ENCODE measurements around the gene PCNX3.

Gene PCNX3

DNA sequence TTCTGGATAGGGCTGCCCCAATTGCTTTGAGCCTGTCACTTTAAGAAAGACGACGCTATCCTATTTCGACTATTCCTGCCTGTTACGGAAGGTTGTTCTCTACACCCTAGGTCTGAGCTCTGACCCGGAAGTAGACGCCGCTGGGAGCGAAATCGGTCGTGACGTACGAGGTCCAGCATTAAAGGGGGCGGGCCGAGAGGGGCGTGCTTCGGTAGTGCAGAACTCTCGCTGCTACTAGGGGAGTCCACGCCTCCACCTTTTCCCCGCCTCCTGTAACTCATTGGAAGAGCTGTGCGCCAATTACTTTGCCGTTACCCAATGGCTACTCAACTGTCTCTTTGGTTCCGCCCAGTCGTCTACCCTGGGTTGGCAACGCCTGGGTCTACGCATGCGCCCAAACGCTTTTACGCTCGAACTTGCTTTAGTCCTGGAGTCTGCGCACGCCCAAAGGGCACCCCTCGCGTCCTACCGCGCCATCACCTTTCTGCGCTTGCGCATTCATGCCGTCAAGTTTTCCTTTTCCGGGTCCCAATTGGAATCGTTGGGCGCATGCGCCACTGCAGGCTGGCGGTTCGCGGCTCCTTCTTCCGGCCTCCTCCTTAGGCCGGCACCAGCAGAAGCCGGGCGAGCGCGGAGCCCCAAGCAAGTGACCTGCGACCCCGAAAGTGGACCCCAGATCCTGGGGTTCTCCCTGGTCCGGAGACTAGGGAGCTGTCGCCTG lies at the start of gene PCNX3:
TSS of gene PCNX3 (plus strand) at position 548 of the 721 bp plus-strand sequence. CDS start 536 bp downstream, outside the sequence.
- peak within 1 kb of the TSS; percentile 96 for H3K27ac ChIP-seq
- TF ChIP-seq, protein P1, sequence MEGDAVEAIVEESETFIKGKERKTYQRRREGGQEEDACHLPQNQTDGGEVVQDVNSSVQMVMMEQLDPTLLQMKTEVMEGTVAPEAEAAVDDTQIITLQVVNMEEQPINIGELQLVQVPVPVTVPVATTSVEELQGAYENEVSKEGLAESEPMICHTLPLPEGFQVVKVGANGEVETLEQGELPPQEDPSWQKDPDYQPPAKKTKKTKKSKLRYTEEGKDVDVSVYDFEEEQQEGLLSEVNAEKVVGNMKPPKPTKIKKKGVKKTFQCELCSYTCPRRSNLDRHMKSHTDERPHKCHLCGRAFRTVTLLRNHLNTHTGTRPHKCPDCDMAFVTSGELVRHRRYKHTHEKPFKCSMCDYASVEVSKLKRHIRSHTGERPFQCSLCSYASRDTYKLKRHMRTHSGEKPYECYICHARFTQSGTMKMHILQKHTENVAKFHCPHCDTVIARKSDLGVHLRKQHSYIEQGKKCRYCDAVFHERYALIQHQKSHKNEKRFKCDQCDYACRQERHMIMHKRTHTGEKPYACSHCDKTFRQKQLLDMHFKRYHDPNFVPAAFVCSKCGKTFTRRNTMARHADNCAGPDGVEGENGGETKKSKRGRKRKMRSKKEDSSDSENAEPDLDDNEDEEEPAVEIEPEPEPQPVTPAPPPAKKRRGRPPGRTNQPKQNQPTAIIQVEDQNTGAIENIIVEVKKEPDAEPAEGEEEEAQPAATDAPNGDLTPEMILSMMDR (IDR thresholded peaks at IDR 0.05), result no peak
- TF ChIP-seq ZFX (IDR thresholded peaks at IDR 0.05; ENCODE audit: borderline replicate concordance), result no peak

DNA sequence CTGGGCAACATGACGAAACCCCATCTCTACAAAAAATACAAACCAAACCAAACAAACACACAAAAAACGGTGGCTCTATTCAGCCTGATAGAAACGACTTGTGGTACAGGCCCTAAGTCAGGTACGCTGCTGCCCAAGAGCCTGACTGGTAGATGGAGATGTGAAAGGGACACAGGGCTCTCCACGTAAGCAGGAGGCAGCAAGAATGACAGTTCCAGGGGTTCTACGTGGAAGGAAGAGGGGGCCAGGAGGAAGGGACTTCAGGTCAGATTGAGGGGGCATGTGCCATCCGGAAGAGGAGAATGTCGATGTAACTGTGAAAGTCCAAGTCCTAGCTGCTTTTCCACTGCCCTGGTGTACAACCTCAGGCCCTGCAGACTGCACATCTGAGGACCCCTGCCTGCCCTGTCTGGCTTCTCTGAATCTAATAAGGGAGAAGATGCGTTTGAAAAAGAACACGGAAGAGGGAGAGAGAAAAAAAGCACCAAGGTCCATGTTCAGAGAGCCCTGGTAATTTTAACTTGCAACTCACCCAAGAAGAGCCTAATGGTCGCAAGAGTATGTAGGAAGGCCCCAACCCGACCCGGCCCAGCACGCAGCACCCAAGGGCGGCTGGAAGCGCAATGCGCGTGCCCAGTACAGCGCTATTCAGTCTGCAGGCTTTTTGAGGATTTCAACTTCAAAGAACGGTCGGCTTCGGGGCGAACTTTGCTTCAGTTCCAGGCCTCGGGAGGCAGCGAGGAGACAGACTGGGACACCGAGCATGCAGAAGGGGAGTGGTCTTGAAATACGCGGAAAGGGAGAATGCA lies 46.2 kb upstream of the PCNX3 start:
- TF ChIP-seq, protein P1 (IDR thresholded peaks at IDR 0.05), result no peak
- no peak for TF ChIP-seq ZFX (IDR thresholded peaks at IDR 0.05; ENCODE audit: borderline replicate concordance)
- H3K27ac ChIP-seq, result peak overlapping the region; percentile 96

DNA sequence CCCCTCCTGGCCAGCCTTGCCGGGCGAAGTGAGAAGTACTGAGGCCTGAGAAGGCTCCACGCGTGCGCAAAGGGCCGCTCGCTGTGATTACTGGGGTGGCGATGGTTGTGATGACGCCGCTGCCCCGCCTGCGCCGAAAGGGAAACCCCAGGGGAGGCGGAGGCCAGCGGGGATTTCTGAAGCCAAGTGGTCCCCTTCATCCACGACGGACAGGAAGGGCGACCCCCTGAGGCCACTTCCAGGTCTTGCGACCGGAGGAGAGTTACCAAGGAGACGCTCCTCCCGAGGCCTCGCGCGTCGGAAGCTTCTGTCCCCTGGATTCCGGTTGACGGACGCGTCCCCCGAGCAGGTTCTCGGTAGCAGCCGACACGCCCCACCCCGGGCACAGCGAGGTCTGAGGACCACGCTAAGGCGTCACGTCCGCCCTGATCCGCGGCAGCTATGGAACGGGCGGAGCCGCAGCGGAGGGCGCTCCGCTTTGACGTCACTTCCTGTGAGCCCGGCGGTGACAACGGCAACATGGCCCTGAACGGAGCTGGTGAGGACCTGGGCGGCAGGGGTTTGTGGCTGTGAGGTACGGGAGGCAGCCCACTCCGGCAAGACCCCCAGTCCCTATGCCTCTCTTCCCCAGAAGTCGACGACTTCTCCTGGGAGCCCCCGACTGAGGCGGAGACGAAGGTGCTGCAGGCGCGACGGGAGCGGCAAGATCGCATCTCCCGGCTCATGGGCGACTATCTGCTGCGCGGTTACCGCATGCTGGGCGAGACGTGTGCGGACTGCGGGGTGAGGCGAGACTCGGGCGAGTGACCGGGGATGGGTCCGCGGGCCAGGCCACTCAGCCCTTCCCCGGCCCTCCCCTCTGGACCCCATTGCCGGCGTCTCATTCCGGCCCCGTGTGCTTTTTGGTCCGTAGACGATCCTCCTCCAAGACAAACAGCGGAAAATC lies 45.3 kb upstream of the PCNX3 start, which contains the start of gene ZNRD2:
TSS of gene ZNRD2 (plus strand) at position 505 of the 946 bp plus-strand sequence. CDS start at position 520, 15 bp downstream.
- TF ChIP-seq, protein P1 (IDR thresholded peaks at IDR 0.05), result peak; percentile 79
- TF ChIP-seq ZFX (IDR thresholded peaks at IDR 0.05; ENCODE audit: borderline replicate concordance), result no peak
- H3K27ac ChIP-seq, result peak within 1 kb of the TSS; percentile 96

GRCh38 chr11:65571420-65571819 lies 44.2 kb upstream of the PCNX3 start:
- TF ChIP-seq ZFX (IDR thresholded peaks at IDR 0.05; ENCODE audit: borderline replicate concordance), result no peak
- TF ChIP-seq, protein P1 (IDR thresholded peaks at IDR 0.05), result no peak
- peak overlapping the region; percentile 96 for H3K27ac ChIP-seq

DNA sequence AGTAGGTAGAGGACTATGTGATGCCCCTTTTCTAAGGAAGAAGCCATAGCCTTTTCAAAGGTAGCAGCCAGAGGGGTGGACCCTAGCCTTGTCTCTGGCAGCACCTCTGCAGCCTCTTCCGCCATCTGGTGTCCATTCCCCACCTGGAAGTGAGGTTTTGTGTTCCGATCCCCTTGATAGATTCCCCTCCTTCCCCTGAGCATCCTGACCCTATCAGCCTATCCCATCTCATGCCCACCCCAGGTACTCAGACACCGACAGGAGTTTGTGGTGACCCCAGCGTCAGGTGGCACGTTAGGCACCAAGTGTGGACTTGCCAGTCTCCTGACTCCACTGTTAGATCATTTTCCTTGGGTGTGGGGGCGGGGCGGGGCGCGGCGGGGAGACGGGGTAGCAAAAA lies 43.6 kb upstream of the PCNX3 start:
- H3K27ac ChIP-seq, result peak overlapping the region; percentile 96
- no peak for TF ChIP-seq ZFX (IDR thresholded peaks at IDR 0.05; ENCODE audit: borderline replicate concordance)
- TF ChIP-seq, protein P1 (IDR thresholded peaks at IDR 0.05), result peak; percentile 39

DNA sequence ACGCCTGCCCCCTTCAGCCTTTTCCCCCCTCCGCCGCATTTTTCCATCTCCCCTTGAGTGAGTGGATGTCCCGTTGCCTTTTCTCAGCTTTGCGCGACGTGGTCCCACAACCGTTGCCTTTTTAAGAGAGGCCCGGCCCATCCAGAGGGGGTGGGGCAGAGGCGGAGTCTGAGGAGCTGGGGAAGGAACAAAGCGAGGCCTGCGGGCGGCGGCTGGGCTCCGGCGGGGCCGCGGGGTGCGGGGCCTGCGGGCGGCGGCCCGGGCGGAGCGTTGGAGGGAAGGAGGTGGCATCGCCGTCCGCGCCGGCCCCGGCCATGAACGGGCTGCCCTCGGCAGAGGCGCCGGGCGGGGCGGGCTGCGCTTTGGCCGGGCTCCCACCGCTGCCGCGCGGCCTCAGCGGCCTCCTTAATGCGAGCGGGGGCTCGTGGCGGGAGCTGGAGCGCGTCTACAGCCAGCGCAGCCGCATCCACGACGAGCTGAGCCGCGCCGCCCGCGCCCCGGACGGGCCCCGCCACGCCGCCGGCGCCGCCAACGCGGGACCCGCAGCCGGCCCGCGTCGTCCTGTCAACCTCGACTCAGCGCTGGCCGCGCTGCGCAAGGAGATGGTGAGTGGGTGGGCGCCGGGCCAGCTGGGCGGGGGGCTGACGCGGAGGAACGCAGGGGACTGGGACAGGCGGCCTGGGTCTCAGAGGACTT lies 43.1 kb upstream of the PCNX3 start, which contains the start of gene FAM89B:
TSS of gene FAM89B (plus strand) at position 183 of the 696 bp plus-strand sequence. CDS start at position 315, 132 bp downstream.
- peak within 1 kb of the TSS; percentile 96 for H3K27ac ChIP-seq

More for the DNA sequence above, 43.1 kb upstream of the PCNX3 start, which contains the start of gene FAM89B:
- no peak for TF ChIP-seq ZFX (IDR thresholded peaks at IDR 0.05; ENCODE audit: borderline replicate concordance)
- TF ChIP-seq, protein P1 (IDR thresholded peaks at IDR 0.05), result no peak

All from 22Rv1 (cell line).